ENCODE data around the gene DUSP6. TPM values are rescaled to one million over a fixed set of nuclear protein-coding genes. Genes with fewer than 3 reads are reported as not detected.

Gene DUSP6
- total and polyA plus RNA-seq, 2 of the 13 experiments (the other 11 are each of a cell fraction or from before 2014, with no cell fraction given), result 40.9 to 161 TPM

DNA sequence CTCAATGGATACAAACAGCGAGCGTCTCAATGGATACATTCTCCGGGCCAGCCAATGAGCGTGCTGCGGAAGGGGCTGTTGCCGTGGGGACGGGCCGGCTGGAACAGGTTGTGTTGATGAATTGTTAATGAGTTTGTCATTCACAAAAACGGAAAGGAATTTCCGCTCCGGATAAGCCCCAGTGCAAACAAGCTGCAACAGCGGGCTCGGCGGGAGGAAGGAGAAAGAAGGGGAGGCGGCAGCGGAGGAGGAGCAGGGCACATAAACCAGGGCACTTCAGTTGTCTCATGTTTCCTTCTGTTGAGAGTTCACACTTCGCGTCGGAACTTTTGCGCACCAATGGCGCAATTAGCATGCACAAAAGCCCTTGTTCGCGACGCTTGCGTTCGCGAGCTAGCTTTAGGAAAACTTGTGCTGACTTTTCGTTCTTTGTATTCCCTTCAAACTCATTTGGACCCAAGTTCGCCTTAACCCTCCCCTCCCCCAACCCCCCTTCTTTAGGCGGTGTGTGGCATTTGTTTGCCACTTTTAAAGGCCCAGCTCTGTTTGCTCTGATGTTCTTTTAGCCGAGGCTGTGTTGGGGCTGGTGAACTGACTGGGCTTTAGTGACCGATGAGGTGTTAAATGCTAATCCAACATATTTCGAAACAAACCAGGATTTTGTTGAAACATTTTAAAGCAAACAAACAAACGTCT, at the start of gene DUSP6 (continued):
- TF ChIP-seq KDM1A (CRISPR knock-in tag; IDR thresholded peaks at IDR 0.05) (no peak), KMT2B (CRISPR knock-in tag; IDR thresholded peaks at IDR 0.05) (no peak), ZNF562 (CRISPR knock-in tag; IDR thresholded peaks at IDR 0.05; ENCODE audit: borderline replicate concordance) (no peak), ZNF775 (CRISPR knock-in tag; IDR thresholded peaks at IDR 0.05; ENCODE audit: borderline replicate concordance) (no peak), ZMYM2 (CRISPR knock-in tag; IDR thresholded peaks at IDR 0.05) (no peak), KAT7 (CRISPR knock-in tag; IDR thresholded peaks at IDR 0.05; ENCODE audit: borderline replicate concordance) (no peak), SMARCC2 (IDR thresholded peaks at IDR 0.05) (no peak), ZBTB37 (CRISPR knock-in tag; IDR thresholded peaks at IDR 0.05) (no peak), ARID4A (CRISPR knock-in tag; IDR thresholded peaks at IDR 0.05; ENCODE audit: borderline replicate concordance) (no peak; the same call in 1 of the 2 replicates), CEBPZ (IDR thresholded peaks at IDR 0.05; ENCODE audit: low read length) (no peak), SP5 (CRISPR knock-in tag; IDR thresholded peaks at IDR 0.05; ENCODE audit: borderline replicate concordance, low read depth) (peak; percentile 99), ZSCAN5A (CRISPR knock-in tag; IDR thresholded peaks at IDR 0.05; ENCODE audit: borderline replicate concordance) (peak; percentile 54; the same call in 1 of the 2 replicates), KLF13 (CRISPR knock-in tag; IDR thresholded peaks at IDR 0.05) (no peak)
- TF ChIP-seq, protein P1, sequence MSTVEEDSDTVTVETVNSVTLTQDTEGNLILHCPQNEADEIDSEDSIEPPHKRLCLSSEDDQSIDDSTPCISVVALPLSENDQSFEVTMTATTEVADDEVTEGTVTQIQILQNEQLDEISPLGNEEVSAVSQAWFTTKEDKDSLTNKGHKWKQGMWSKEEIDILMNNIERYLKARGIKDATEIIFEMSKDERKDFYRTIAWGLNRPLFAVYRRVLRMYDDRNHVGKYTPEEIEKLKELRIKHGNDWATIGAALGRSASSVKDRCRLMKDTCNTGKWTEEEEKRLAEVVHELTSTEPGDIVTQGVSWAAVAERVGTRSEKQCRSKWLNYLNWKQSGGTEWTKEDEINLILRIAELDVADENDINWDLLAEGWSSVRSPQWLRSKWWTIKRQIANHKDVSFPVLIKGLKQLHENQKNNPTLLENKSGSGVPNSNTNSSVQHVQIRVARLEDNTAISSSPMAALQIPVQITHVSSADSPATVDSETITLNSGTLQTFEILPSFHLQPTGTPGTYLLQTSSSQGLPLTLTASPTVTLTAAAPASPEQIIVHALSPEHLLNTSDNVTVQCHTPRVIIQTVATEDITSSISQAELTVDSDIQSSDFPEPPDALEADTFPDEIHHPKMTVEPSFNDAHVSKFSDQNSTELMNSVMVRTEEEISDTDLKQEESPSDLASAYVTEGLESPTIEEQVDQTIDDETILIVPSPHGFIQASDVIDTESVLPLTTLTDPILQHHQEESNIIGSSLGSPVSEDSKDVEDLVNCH (CRISPR knock-in tag; IDR thresholded peaks at IDR 0.05), result no peak
- TF ChIP-seq, protein P2, sequence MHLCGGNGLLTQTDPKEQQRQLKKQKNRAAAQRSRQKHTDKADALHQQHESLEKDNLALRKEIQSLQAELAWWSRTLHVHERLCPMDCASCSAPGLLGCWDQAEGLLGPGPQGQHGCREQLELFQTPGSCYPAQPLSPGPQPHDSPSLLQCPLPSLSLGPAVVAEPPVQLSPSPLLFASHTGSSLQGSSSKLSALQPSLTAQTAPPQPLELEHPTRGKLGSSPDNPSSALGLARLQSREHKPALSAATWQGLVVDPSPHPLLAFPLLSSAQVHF (CRISPR knock-in tag; IDR thresholded peaks at IDR 0.05), result no peak
